GF-D8 (cell line): ENCODE measurements around the gene MIPEP.

Experiments used
- DNase-seq: peaks from one replicate; lab custom pipeline; 2025; lab: John Stamatoyannopoulos, UW

The MIPEP gene

GRCh38 chr13:23810685-23811240 lies 78.4 kb downstream of the MIPEP start:
- no peak for DNase-seq

- no peak for DNase-seq
Measured at GRCh38 chr13:23808803-23809202, 80.4 kb downstream of the MIPEP start.

- no peak for DNase-seq
Measured at GRCh38 chr13:23806874-23807526, 82.2 kb downstream of the MIPEP start.

GRCh38 chr13:23805821-23806220 lies 83.4 kb downstream of the MIPEP start:
- no peak for DNase-seq

GRCh38 chr13:23805122-23805521 lies 84.1 kb downstream of the MIPEP start:
- no peak for DNase-seq

GRCh38 chr13:23804166-23804565 lies 85.0 kb downstream of the MIPEP start:
- DNase-seq, result no peak

- no peak for DNase-seq
Measured at GRCh38 chr13:23801141-23801540, 88.1 kb downstream of the MIPEP start.

GRCh38 chr13:23799945-23800344 lies 89.3 kb downstream of the MIPEP start:
- no peak for DNase-seq

- DNase-seq, result no peak
Measured at GRCh38 chr13:23797276-23797903, 91.8 kb downstream of the MIPEP start.

GRCh38 chr13:23796551-23796950 lies 92.6 kb downstream of the MIPEP start:
- DNase-seq, result no peak

GRCh38 chr13:23794267-23795161 lies 94.7 kb downstream of the MIPEP start:
- no peak for DNase-seq

GRCh38 chr13:23793711-23794110 lies 95.5 kb downstream of the MIPEP start:
- no peak for DNase-seq

GRCh38 chr13:23792680-23793079 lies 96.5 kb downstream of the MIPEP start:
- no peak for DNase-seq

GRCh38 chr13:23790577-23791170 lies 98.5 kb downstream of the MIPEP start:
- no peak for DNase-seq

GRCh38 chr13:23789576-23790346 lies 99.4 kb downstream of the MIPEP start:
- DNase-seq, result no peak

- DNase-seq, result no peak
Measured at GRCh38 chr13:23788459-23788858, 100.7 kb downstream of the MIPEP start.

GRCh38 chr13:23787464-23787863 lies 101.7 kb downstream of the MIPEP start:
- DNase-seq, result no peak

GRCh38 chr13:23786607-23787006 lies 102.6 kb downstream of the MIPEP start:
- DNase-seq, result no peak

GRCh38 chr13:23778879-23779278 lies 110.3 kb downstream of the MIPEP start:
- DNase-seq, result no peak

GRCh38 chr13:23778002-23778652 lies 111.1 kb downstream of the MIPEP start:
- no peak for DNase-seq

GRCh38 chr13:23777575-23777870 lies 111.7 kb downstream of the MIPEP start:
- no peak for DNase-seq
